Ovary (tissue), 9 donors: ENCODE measurements around the gene EFTUD2. TPM values are rescaled to one million over a fixed set of nuclear protein-coding genes. Genes with fewer than 3 reads are reported as not detected.

ENCODE experiments used
- DNase-seq, 5 donors: peaks; one replicate each; pipeline ENCODE4 v3.0.0-alpha.2; 2019 to 2020
- H3K27ac ChIP-seq, 2 donors: fragments of 200-600 bp; one replicate each; pipeline versions ENCODE4 v1.5.1 to v1.8.0; 2019 to 2022
- H3K27me3 ChIP-seq: fragments of 200-600 bp; one replicate; pipeline ENCODE4 v1.8.0; 2022
- H3K36me3 ChIP-seq: fragments of 200-600 bp; sonication (generic); one replicate; pipeline ENCODE4 v1.5.1; 2019
- H3K4me1 ChIP-seq: one replicate; pipeline ENCODE4 v1.8.1; 2013; ENCODE audit warnings: mild to moderate bottlenecking, moderate library complexity; ENCODE audit not compliant: insufficient read depth
- H3K4me3 ChIP-seq: fragments of 200-600 bp; sonication (generic); one replicate; pipeline ENCODE4 v1.5.1; 2017
- H3K9me3 ChIP-seq, 2 donors: fragments of 200-600 bp in 1 of 2; sonication (generic) in 1 of 2; one replicate each; pipeline versions ENCODE4 v1.5.1 to v1.8.1; 2013 to 2019; ENCODE audit warnings: mild to moderate bottlenecking in 1 of 2, moderate library complexity in 1 of 2
- EP300 ChIP-seq: sonication (generic); formaldehyde crosslinking; IDR thresholded peaks from one replicate; pipeline ENCODE4 v1.6.1; 2017; ENCODE audit warnings: antibody characterized with exemption
- POLR2A ChIP-seq: fragments of 450-650 bp; IDR thresholded peaks from one replicate; pipeline ENCODE4 v1.6.1; 2017; ENCODE audit warnings: antibody characterized with exemption, mild to moderate bottlenecking, moderate library complexity
- WGBS, 3 donors: extraction: QIAGEN DNeasy Blood & Tissue Kit in 1 of 3; methylation state at CpG; one replicate each; pipeline versions ENCODE4 v1.1.5 to v1.1.7; 2013 to 2017; 5-methylcytosine and 5-hydroxymethylcytosine counted together
- intact Hi-C, 4 donors: fragments of 100-400 bp; cut with DNase I; formaldehyde crosslinking; loops; one replicate each; pipeline versions ENCODE4 v1.11.0 to v1.15.1; 2022 to 2023
- polyA plus RNA-seq, 2 donors: library from polyadenylated mRNA; stranded (reverse); fragments of 200-250 nt in 1 of 2; fragments of 350-450 nt in 1 of 2; fragmentation: Illumina TruSeq in 1 of 2; extraction: RNeasy Lipid Tissue Mini Kit (QIAGEN cat#74804) in 1 of 2; gene quantifications; one replicate each; pipeline ENCODE4 v1.2.3, GENCODE V29; 2013 to 2014
- total RNA-seq, 7 donors: library from RNA; depleted of rRNA in 2 of 7; stranded (reverse); fragments of >200 nt in 2 of 7; fragmentation: NEBNext Ultra II Directional in 3 of 7; extraction: Animal tissue kit (Norgen Biotek cat#: 25700) in 3 of 7; gene quantifications; one replicate each; pipeline versions ENCODE4 v1.1.0 to v1.2.4, GENCODE V29; 2016 to 2023
- TF ChIP-seq, protein P1 (sequence below), 3 donors: fragments of 450-650 bp in 2 of 3; fragments of 200-600 bp in 1 of 3; IDR thresholded peaks; one replicate each; pipeline versions ENCODE4 v1.5.1 to v1.8.0; 2016 to 2022; ENCODE audit warnings: antibody characterized with exemption in 3 of 3, mild to moderate bottlenecking in 1 of 3
- donor health status: DM: no; HTN: no; CAD: no; lungs with moderate emphysema.
- donor health status: DM: no; HTN: no; CAD: no.
- donor health status: Bipolar disorder and iron deficiency.
- donor health status: DM: yes; HTN: yes; CAD: no.
- donor health status: DM: no; HTN: no; CAD: no.
- donor health status: DM: yes; HTN: yes; CAD: no.

The EFTUD2 gene
- total and polyA plus RNA-seq, 9 donors, result 22.2 to 111 (median 62.5) TPM

DNA sequence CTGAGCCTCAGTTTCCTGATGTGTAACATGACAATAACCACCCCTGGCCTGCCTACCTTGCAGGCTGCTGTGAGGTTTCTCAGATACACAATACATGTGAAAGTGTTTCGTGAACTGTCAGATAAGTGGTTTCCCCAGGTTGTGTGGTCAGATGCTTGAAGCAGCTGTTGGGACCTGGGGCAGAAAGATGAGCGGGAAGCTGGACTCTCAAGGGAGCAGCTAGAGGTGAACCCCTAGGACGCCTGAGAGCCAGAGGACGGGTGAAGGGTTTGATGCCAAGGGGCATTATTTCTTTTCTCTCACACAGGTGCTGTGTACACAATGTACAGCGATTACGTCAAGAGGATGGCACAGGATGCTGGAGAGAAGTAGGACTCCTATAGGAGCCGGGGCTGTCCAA lies 49.2 kb downstream of the EFTUD2 start:
- Histone ChIP-seq H3K9me3 (no peaks in the 10 kb centered on the region), H3K4me1 (no peaks in the 10 kb centered on the region), H3K36me3 (no peaks in the 10 kb centered on the region), H3K4me3 (no peak overlapping the region), H3K27me3 (no peaks in the 10 kb centered on the region), H3K27ac (no peak overlapping the region)
- TF ChIP-seq EP300 (no peak), POLR2A (no peak)
- TF ChIP-seq, protein P1, sequence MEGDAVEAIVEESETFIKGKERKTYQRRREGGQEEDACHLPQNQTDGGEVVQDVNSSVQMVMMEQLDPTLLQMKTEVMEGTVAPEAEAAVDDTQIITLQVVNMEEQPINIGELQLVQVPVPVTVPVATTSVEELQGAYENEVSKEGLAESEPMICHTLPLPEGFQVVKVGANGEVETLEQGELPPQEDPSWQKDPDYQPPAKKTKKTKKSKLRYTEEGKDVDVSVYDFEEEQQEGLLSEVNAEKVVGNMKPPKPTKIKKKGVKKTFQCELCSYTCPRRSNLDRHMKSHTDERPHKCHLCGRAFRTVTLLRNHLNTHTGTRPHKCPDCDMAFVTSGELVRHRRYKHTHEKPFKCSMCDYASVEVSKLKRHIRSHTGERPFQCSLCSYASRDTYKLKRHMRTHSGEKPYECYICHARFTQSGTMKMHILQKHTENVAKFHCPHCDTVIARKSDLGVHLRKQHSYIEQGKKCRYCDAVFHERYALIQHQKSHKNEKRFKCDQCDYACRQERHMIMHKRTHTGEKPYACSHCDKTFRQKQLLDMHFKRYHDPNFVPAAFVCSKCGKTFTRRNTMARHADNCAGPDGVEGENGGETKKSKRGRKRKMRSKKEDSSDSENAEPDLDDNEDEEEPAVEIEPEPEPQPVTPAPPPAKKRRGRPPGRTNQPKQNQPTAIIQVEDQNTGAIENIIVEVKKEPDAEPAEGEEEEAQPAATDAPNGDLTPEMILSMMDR (IDR thresholded peaks at IDR 0.05), result no peak
- WGBS, 3 donors, result 76 to 90% (median 77%) methylated on average over 7 of the region's 7 CpGs
- DNase-seq, result no peak
- intact Hi-C loops, result no loop called here

GRCh38 chr17:44848961-44849489 lies 50.2 kb downstream of the EFTUD2 start:
- Histone ChIP-seq H3K27me3 (no peaks in the 10 kb centered on the region), H3K36me3 (no peaks in the 10 kb centered on the region), H3K4me1 (no peaks in the 10 kb centered on the region), H3K9me3 (no peaks in the 10 kb centered on the region), H3K27ac (no peak overlapping the region), H3K4me3 (no peak overlapping the region)
- 82 to 87% (median 87%) methylated on average over 12 of the region's 12 CpGs for WGBS, 3 donors
- TF ChIP-seq, protein P1 (IDR thresholded peaks at IDR 0.05), result no peak
- TF ChIP-seq EP300 (no peak), POLR2A (no peak)
- DNase-seq, result no peak
- intact Hi-C loops, result no loop called here

GRCh38 chr17:44848257-44848795 lies 50.9 kb downstream of the EFTUD2 start:
- Histone ChIP-seq H3K27ac (no peak overlapping the region), H3K9me3 (no peaks in the 10 kb centered on the region), H3K27me3 (no peaks in the 10 kb centered on the region), H3K4me1 (no peaks in the 10 kb centered on the region), H3K4me3 (no peak overlapping the region), H3K36me3 (no peaks in the 10 kb centered on the region)
- TF ChIP-seq EP300 (no peak), POLR2A (no peak)
- TF ChIP-seq, protein P1 (IDR thresholded peaks at IDR 0.05), result no peak
- intact Hi-C loops, result no loop called here
- 49 to 60% (median 58%) methylated on average over 6 of the region's 6 CpGs for WGBS, 3 donors
- no peak for DNase-seq

DNA sequence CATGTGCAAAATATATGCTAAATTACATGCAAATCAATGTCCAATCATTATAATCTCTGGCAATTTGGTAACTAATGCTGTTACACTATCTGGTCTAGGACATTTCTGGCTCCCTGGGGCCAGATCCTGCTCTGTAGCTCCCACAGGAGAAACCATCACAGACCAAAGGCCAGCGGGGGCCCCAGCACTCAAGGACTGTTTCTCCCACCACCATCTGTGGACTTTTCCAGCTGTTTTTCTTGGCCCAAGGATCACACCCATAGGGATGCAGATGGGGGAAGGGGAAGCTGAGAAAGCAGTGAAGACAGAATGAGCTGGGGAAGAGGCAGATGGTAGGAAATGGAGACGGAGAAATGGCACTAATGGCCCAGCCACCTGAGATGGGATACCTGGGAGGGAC lies 51.7 kb downstream of the EFTUD2 start, which contains the start of gene HIGD1B:
TSS of gene HIGD1B (plus strand) at position 298 of the 400 bp plus-strand sequence. CDS start 270 bp downstream, outside the sequence.
- 10 to 18% (median 12%) methylated on average over 2 of the region's 2 CpGs for WGBS, 3 donors
- intact Hi-C loops, result no loop called here
- Histone ChIP-seq H3K9me3 (no peaks in the 10 kb centered on the region), H3K36me3 (no peaks in the 10 kb centered on the region), H3K4me1 (no peaks in the 10 kb centered on the region), H3K4me3 (no peak within 1 kb of the TSS), H3K27ac (no peak within 1 kb of the TSS), H3K27me3 (no peaks in the 10 kb centered on the region)
- no peak for DNase-seq
- TF ChIP-seq, protein P1 (IDR thresholded peaks at IDR 0.05), result no peak
- TF ChIP-seq POLR2A, result no peak
- no peak for TF ChIP-seq EP300
